GM12878 (cell line): ENCODE measurements around the gene TRIM25. TPM values are rescaled to one million over a fixed set of nuclear protein-coding genes. Genes with fewer than 3 reads are reported as not detected.

Experiments
- ETV6 ChIP-seq, 2 experiments: fragments of 450-650 bp in 1 of 2; IDR thresholded peaks in 1 of 2; conservative IDR thresholded peaks in 1 of 2; 2 replicates each; pipeline ENCODE4 v1.6.1; 2014; ENCODE audit warnings: antibody characterized with exemption in 1 of 2, borderline replicate concordance in 1 of 2, low read depth in 1 of 2, mild to moderate bottlenecking in 1 of 2, moderate library complexity in 1 of 2
- NBN ChIP-seq: fragments of 450-650 bp; IDR thresholded peaks from 2 replicates; pipeline ENCODE4 v1.6.1; 2016
- NFYB ChIP-seq: IDR thresholded peaks from 2 replicates; pipeline ENCODE4 v1.6.1; 2011; ENCODE audit warnings: low read depth, mild to moderate bottlenecking, low read length, improper control_type of control experiment, moderate library complexity; ENCODE audit not compliant: insufficient read depth
- SMC3 ChIP-seq: IDR thresholded peaks from 2 replicates; pipeline ENCODE4 v1.6.1; 2011; ENCODE audit warnings: low read length, improper control_type of control experiment, borderline replicate concordance
- polyA plus RNA-seq, 11 experiments: library from polyadenylated mRNA; depleted of rRNA in 4 of 11; unstranded in 6 of 11; stranded (reverse) in 5 of 11; fragments of >200 nt; fragmentation: Nextera tagmentation in 4 of 11; fragmentation: Illumina TruSeq in 1 of 11; extraction: Ambion mirVana in 4 of 11; extraction: Trizol in 1 of 11; gene quantifications; 1 replicate in 1 of 11; 2 replicates in 10 of 11; pipeline versions ENCODE4 v1.2.1 to v1.2.3, GENCODE V29; 2011 to 2016; ENCODE audit warnings: inconsistent platforms in 2 of 11, missing spikeins in 2 of 11, low read depth in 1 of 11
- total RNA-seq, 4 experiments: library from RNA; depleted of rRNA in 3 of 4; stranded (reverse); fragments of >200 nt in 3 of 4; fragmentation: Illumina TruSeq in 1 of 4; extraction: Trizol in 1 of 4; gene quantifications; 2 replicates each; pipeline versions ENCODE4 v1.2.1 to v1.2.3, GENCODE V29; 2013 to 2021
- TF ChIP-seq, protein P1 (sequence below): fragments of 450-650 bp; formaldehyde crosslinking; IDR thresholded peaks from 2 replicates; pipeline ENCODE4 v1.4.0; 2020; ENCODE audit warnings: mild to moderate bottlenecking, moderate library complexity
- TF ChIP-seq, protein P2 (sequence below): IDR thresholded peaks from 2 replicates; pipeline ENCODE4 v1.6.1; 2012; ENCODE audit warnings: low read depth, low read length, improper control_type of control experiment

Gene TRIM25
- total and polyA plus RNA-seq, 10 of the 15 experiments (the other 5 are each of a cell fraction or from before 2014, with no cell fraction given), result 10.5 to 123 (median 51.3) TPM

DNA sequence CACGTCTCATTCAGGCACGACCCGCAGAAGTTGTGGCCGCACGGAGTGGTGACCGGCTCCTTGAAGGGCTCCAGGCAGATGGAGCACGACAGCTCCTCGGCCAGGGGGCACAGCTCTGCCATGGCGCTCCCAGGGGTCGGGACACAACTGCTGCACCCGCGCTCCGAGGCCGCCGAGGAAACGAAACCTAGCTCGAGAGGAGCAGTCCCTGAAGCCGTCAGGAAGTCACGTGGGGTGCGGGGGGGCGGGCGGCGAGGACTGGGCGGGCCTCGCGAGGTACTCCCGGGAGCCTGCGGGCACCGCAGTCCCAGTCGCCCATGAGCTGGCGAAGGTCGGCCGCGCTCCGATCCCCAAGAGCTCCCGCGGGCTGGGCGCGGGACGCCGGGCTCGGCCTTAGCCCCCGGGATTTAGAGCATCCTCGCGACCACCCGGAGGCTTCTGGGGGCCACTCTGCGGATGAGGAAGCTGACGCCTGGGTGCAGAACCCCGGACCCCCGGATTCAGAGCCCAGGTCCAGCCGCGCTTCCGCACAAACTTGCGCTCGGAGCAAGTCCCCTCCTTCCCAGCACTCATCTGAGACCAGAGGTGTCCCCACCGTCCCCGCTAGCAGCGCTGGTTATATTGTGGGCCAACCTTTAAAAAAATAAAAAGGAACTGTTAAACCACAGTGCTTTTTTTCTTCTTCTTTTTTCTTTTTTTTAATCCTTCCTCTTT lies at the start of gene TRIM25 (continued):
- TF ChIP-seq NBN (0 out of 2 replicates have a peak, but pooled peaks have one; percentile 47), NFYB (no peak), ETV6 (conservative IDR thresholded peaks at IDR 0.05 in 1 of 2, IDR thresholded peaks at IDR 0.05 in 1 of 2; ENCODE audit: borderline replicate concordance in 1 of 2, low read depth in 1 of 2) (peak in 1 of 2 experiments; percentile 50; a peak in 2 of 4 replicates), SMC3 (no peak)
- TF ChIP-seq, protein P1, sequence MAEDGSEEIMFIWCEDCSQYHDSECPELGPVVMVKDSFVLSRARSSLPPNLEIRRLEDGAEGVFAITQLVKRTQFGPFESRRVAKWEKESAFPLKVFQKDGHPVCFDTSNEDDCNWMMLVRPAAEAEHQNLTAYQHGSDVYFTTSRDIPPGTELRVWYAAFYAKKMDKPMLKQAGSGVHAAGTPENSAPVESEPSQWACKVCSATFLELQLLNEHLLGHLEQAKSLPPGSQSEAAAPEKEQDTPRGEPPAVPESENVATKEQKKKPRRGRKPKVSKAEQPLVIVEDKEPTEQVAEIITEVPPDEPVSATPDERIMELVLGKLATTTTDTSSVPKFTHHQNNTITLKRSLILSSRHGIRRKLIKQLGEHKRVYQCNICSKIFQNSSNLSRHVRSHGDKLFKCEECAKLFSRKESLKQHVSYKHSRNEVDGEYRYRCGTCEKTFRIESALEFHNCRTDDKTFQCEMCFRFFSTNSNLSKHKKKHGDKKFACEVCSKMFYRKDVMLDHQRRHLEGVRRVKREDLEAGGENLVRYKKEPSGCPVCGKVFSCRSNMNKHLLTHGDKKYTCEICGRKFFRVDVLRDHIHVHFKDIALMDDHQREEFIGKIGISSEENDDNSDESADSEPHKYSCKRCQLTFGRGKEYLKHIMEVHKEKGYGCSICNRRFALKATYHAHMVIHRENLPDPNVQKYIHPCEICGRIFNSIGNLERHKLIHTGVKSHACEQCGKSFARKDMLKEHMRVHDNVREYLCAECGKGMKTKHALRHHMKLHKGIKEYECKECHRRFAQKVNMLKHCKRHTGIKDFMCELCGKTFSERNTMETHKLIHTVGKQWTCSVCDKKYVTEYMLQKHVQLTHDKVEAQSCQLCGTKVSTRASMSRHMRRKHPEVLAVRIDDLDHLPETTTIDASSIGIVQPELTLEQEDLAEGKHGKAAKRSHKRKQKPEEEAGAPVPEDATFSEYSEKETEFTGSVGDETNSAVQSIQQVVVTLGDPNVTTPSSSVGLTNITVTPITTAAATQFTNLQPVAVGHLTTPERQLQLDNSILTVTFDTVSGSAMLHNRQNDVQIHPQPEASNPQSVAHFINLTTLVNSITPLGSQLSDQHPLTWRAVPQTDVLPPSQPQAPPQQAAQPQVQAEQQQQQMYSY (CRISPR knock-in tag), result no peak
- TF ChIP-seq, protein P2, sequence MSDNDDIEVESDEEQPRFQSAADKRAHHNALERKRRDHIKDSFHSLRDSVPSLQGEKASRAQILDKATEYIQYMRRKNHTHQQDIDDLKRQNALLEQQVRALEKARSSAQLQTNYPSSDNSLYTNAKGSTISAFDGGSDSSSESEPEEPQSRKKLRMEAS, result peak; percentile 91
